Activated CD4-positive, alpha-beta memory T cell treated with anti-CD3 and anti-CD28 coated beads for 36 hours (primary cell): ENCODE measurements around the gene CNNM4. TPM values are rescaled to one million over a fixed set of nuclear protein-coding genes. Genes with fewer than 3 reads are reported as not detected.
A peak's percentile ranks its signal among the peaks of the same experiment; 100 is the strongest.

Experiments used
- CTCF ChIA-PET: fragments of 350-600 bp; sonication (Branson Sonifier 250); formaldehyde crosslinking; loops from one replicate; lab custom pipeline; 2021; ENCODE audit warnings: antibody characterized with exemption, inconsistent platforms; lab: Charles Lee
- POLR2A ChIA-PET: fragments of 350-600 bp; sonication (Branson Sonifier 250); formaldehyde crosslinking; loops from one replicate; lab custom pipeline; 2021; ENCODE audit warnings: antibody characterized with exemption; lab: Charles Lee
- DNase-seq: peaks from one replicate; pipeline ENCODE4 v3.0.0-alpha.2; 2020
- H3K27ac Mint-ChIP-seq: one replicate; pipeline ENCODE4 v1.8.0; 2021; ENCODE audit warnings: mixed read lengths
- H3K27me3 Mint-ChIP-seq: one replicate; pipeline ENCODE4 v1.8.0; 2021; ENCODE audit warnings: mixed read lengths
- H3K36me3 Mint-ChIP-seq: one replicate; pipeline ENCODE4 v1.8.0; 2021; ENCODE audit warnings: mixed read lengths
- H3K4me1 Mint-ChIP-seq: one replicate; pipeline ENCODE4 v1.8.0; 2021; ENCODE audit warnings: low read depth, mixed read lengths
- H3K4me3 Mint-ChIP-seq: one replicate; pipeline ENCODE4 v1.8.0; 2021; ENCODE audit warnings: mild to moderate bottlenecking, mixed read lengths
- H3K9me3 Mint-ChIP-seq: one replicate; pipeline ENCODE4 v1.8.0; 2021; ENCODE audit warnings: mixed read lengths
- intact Hi-C: fragments of 100-400 bp; cut with micrococcal nuclease; formaldehyde crosslinking; loops from one replicate; pipeline ENCODE4 v1.15.1; 2023
- microRNA-seq: library from miRNA; unstranded; fragments of <30 nt; microRNA quantifications from one replicate; pipeline ENCODE4 v1.2.0, GENCODE V29; 2022; ENCODE audit warnings: borderline number of aligned reads, borderline microRNAs expressed, borderline replicate concordance
- total RNA-seq, 2 experiments: library from RNA; stranded (reverse); gene quantifications; one replicate each; pipeline ENCODE4 v1.2.3, GENCODE V29; 2021

CNNM4 gene
- total RNA-seq, 2 experiments from 2014 or later: 7.5 to 8.2 TPM

DNA sequence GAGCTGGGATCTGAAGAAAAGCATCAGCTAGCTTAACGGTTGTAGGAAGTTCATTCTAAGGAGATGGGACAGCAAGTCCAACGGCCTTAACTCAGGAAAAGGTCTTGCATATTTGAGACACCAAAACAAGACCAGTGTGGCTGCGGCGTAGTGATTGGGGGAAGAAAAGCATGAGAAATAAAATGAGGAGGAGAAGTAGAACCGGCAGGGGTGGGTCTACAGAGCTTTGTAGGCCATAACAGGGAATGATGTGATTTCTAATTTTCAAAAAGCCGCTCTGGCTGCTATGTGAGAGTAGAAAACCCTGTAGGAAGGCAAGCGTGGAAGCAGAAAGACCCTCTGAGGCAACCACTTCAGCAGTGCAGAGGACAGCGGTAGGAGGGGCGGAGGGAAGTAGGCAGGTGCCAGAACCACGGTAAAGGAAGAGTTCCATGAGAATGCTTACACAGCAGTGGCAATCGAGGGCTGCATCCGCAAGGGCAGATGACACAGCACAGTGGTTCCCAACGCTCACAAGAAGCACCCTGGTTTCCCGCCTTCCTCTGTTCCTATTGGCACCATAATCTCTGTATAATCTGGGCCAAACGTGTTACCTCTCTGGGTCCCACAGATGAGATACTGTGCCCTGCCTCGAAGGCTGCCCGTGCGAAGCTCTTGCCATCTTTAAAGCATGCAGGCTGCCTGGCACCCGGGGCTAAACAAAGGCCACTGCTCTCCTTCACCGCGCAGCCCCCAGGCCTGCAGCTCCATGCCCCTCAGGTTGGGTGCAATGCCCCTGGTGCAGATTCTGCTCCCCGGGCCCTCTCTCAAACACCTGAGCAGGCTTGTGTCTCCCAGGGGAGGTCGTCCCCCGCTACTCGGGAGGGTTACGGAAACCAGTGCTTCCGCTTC lies 96.3 kb downstream of the CNNM4 start:
- peaks cover 26% of the 10 kb centered on the region for H3K36me3 Mint-ChIP-seq
- POLR2A ChIA-PET: interaction anchor here (1.0 to 3.1 kb wide), 14 partner anchors 9 to 256 kb away, joined by 3 to 21 read pairs (median 6); partner anchors contain the start of genes ANKRD36, CNNM3 and KANSL3

DNA sequence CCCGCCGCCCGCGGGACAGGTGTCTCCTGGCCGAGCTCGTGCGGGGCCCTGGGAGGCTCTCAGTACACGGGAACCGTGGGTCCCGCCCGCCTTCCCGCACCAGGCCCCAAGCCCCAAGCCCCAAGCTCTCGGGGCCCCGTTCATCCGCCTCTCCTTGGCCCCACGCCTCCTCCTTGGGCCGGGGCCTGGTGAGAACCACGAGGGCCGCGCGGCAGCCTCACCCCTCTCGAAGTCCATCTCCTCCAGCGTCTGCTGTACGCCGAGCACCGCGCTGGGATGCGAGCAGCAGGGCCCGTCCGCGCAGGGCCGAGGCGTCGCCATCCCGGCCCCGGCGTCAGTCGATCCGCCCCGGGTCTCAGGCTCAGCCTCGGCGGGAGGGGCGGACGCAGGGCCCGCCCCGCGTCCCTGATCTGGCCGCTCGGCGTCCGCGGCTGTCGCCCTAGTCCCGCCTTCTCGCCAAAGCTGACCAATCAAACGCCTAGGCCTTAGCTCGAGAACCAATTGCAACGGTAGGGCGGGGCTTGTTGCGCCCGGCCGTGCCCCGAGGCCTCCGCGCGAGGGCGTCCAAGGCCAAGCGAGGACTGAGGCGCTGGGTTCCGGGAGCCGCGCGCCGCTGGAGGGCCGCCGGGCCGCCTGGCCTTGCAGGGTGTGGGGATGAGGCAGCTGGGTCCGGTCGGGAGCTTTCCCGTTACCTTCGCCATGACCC lies 97.1 kb downstream of the CNNM4 start, which contains the start of gene ANKRD39:
TSS of gene ANKRD39 (minus strand) at position 350 of the 706 bp plus-strand sequence. CDS start at position 321, 29 bp downstream.
- Mint-ChIP-seq H3K4me3 (peak within 1 kb of the TSS; percentile 93), H3K27ac (peak within 1 kb of the TSS; percentile 84), H3K27me3 (no peaks in the 10 kb centered on the region), H3K9me3 (no peaks in the 10 kb centered on the region), H3K4me1 (peaks cover 43% of the 10 kb centered on the region), H3K36me3 (peaks cover 22% of the 10 kb centered on the region)
- intact Hi-C loops: loop anchor here (1.0 to 5.0 kb wide), 5 partner anchors 17 to 254 kb away; partner anchors contain the start of gene CNNM3
- DNase-seq: peak; percentile 98
- ChIA-PET CTCF (interaction anchor here (0.6 to 8.4 kb wide), 30 partner anchors 10 to 741 kb away, joined by 3 to 192 read pairs (median 10); partner anchors contain the start of genes ANKRD36, CNNM3, KANSL3 and SEMA4C), POLR2A (interaction anchor here (0.6 to 3.1 kb wide), 21 partner anchors 9 to 255 kb away, joined by 3 to 21 read pairs (median 4); partner anchors contain the start of genes ANKRD36, CNNM3 and KANSL3)

More for the DNA sequence above, 96.3 kb downstream of the CNNM4 start:
- peak overlapping the region; percentile 93 for H3K4me3 Mint-ChIP-seq
- peak overlapping the region; percentile 84 for H3K27ac Mint-ChIP-seq
- H3K27me3 Mint-ChIP-seq: no peaks in the 10 kb centered on the region
- H3K9me3 Mint-ChIP-seq: no peaks in the 10 kb centered on the region
- H3K4me1 Mint-ChIP-seq: peaks cover 42% of the 10 kb centered on the region
- intact Hi-C loops: loop anchor here (5.0 kb wide), 1 partner anchor 40 kb away; the partner anchor contains the start of gene CNNM3
- DNase-seq: peak; percentile 65
- CTCF ChIA-PET: interaction anchor here (0.7 to 8.4 kb wide), 31 partner anchors 9 to 740 kb away, joined by 3 to 192 read pairs (median 9); partner anchors contain the start of genes ANKRD36, CNNM3, KANSL3 and SEMA4C

- no peaks in the 10 kb centered on the region for H3K27me3 Mint-ChIP-seq
- peaks cover 42% of the 10 kb centered on the region for H3K4me1 Mint-ChIP-seq
- H3K9me3 Mint-ChIP-seq: no peaks in the 10 kb centered on the region
- CTCF ChIA-PET: interaction anchor here (2.5 to 8.4 kb wide), 3 partner anchors 11 to 253 kb away, joined by 36 to 192 read pairs (median 72); partner anchors contain the start of genes ANKRD36 and SEMA4C
- peak overlapping the region; percentile 48 for H3K4me3 Mint-ChIP-seq
- intact Hi-C loops: loop anchor here (2.0 to 5.0 kb wide), 2 partner anchors 16 to 42 kb away; partner anchors contain the start of gene CNNM3
- H3K36me3 Mint-ChIP-seq: peaks cover 19% of the 10 kb centered on the region
- no peak for DNase-seq
- no peak overlapping the region for H3K27ac Mint-ChIP-seq
- POLR2A ChIA-PET: interaction anchor here (1.4 to 3.1 kb wide), 2 partner anchors 10 to 16 kb away, joined by 4 to 21 read pairs; no protein-coding TSS in a partner anchor
Observed at GRCh38 chr2:96859099-96859649, 98.5 kb downstream of the CNNM4 start.

DNA sequence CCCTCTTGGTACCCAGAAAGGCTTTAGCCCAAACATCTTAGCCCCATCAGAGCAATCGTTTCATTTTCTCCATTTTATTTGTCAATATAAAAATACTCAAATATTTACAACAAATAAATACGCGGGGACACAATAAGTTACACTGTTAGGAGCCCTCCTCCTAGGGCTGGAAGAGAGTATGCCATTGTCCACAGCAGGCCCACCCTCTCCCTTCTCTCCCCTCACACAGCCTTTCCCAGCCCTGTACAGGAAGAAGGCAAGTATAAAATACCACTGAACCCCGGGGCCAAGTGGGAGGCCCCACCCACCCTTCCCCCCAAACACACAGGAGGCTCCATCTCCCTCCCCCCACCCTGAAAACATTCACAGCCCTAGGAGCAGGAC lies 99.0 kb downstream of the CNNM4 start:
- ChIA-PET CTCF (interaction anchor here (1.1 to 8.4 kb wide), 2 partner anchors 9 to 94 kb away, joined by 8 to 192 read pairs; no protein-coding TSS in a partner anchor), POLR2A (no interaction called here)
- no peak for DNase-seq
- peaks cover 42% of the 10 kb centered on the region for H3K4me1 Mint-ChIP-seq
- intact Hi-C loops: loop anchor here (2.0 to 5.0 kb wide), 2 partner anchors 15 to 42 kb away; partner anchors contain the start of gene CNNM3
- H3K27ac Mint-ChIP-seq: no peak overlapping the region
- no peak overlapping the region for H3K4me3 Mint-ChIP-seq
- no peaks in the 10 kb centered on the region for H3K27me3 Mint-ChIP-seq
- no peaks in the 10 kb centered on the region for H3K9me3 Mint-ChIP-seq
- peaks cover 19% of the 10 kb centered on the region for H3K36me3 Mint-ChIP-seq

DNA sequence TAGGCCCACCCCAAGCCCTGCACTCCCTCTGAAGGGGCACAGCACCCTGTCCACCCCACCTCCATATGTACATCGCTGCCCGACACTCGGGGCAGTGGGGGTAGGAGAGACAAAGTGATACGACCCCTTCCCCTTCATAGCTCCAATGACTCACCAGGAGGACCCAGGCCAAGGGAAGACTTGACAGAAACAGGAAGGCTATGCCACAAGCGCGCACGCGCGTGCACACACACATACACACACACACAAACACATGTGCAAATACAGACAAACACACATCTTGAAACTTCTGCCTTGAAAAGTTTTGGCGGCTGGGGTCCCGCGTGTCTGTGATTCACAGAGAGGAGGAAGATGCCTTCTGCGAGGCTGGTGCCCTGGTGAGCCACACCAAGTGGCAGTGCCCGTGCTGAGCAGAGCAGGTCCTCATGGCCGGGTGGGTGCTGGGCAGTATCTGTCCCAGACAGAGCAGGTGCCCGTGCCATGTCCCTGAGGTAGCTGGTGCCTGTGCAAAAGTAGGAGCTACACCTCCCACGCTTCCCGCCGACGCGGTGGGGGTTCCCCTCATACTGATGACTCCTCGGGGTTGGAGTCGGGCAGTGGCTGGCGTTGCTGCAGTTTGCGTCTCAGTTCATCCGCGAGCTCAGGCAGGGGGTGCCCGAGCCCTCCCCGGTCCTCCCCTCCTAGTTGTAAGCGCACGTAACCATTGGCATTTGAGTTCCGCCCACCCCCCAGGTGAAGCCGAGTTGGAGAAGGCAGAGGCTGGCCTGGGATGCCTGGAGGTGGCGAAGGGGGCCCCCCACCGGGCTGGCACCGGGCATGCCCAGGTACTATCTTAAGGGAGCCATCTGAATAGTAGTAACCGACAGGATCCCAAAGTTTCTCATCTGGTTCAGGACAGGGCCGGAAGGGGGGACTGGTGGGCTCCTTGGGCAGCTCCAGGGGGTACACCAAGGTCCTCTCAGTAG lies 99.6 kb downstream of the CNNM4 start:
- H3K27me3 Mint-ChIP-seq: no peaks in the 10 kb centered on the region
- H3K4me1 Mint-ChIP-seq: peaks cover 37% of the 10 kb centered on the region
- no peak overlapping the region for H3K4me3 Mint-ChIP-seq
- peak; percentile 82 for DNase-seq
- no peaks in the 10 kb centered on the region for H3K9me3 Mint-ChIP-seq
- ChIA-PET CTCF (interaction anchor here (1.1 to 8.4 kb wide), 2 partner anchors 8 to 93 kb away, joined by 8 to 192 read pairs; no protein-coding TSS in a partner anchor), POLR2A (no interaction called here)
- H3K27ac Mint-ChIP-seq: peak overlapping the region; percentile 31
- H3K36me3 Mint-ChIP-seq: peaks cover 21% of the 10 kb centered on the region
- intact Hi-C loops: no loop called here

- intact Hi-C loops: no loop called here
- H3K36me3 Mint-ChIP-seq: peaks cover 24% of the 10 kb centered on the region
- no peaks in the 10 kb centered on the region for H3K9me3 Mint-ChIP-seq
- POLR2A ChIA-PET: no interaction called here
- peaks cover 37% of the 10 kb centered on the region for H3K4me1 Mint-ChIP-seq
- no peak for DNase-seq
- H3K27me3 Mint-ChIP-seq: no peaks in the 10 kb centered on the region
- H3K4me3 Mint-ChIP-seq: no peak overlapping the region
- H3K27ac Mint-ChIP-seq: no peak overlapping the region
- CTCF ChIA-PET: interaction anchor here (1.1 to 8.4 kb wide), 2 partner anchors 7 to 93 kb away, joined by 8 to 192 read pairs; no protein-coding TSS in a partner anchor
Observed at GRCh38 chr2:96861074-96861473, 100.4 kb downstream of the CNNM4 start.

Small RNA genes lying within 50 kb of the gene (microRNA-seq; reads per million reads assigned to microRNA genes)
- 3.9 reads per million, percentile 5 among the genes with 10 or more reads in this experiment for gene MIR3127

Other genes starting within 250 kb of the CNNM4 start
- 100 to 1,000 TPM; 260 to 266 TPM for gene ARID5A, start 224.2 kb upstream of the CNNM4 start, total RNA-seq
- gene KANSL3, start 122.6 kb upstream of the CNNM4 start, total RNA-seq: 10 to 100 TPM; 33.7 to 39.4 TPM
- not detected for gene FER1L5, start 118.1 kb upstream of the CNNM4 start, total RNA-seq
- 1 to 10 TPM; 5.7 to 6.1 TPM for gene LMAN2L, start 20.8 kb upstream of the CNNM4 start, total RNA-seq
- gene CNNM3, start 55.4 kb downstream of the CNNM4 start, total RNA-seq: 10 to 100 TPM; 16.3 to 22.2 TPM
- gene ANKRD23, start 83.1 kb downstream of the CNNM4 start, total RNA-seq: 1 to 10 TPM; 5.8 to 7.6 TPM
- gene ANKRD39, start 97.1 kb downstream of the CNNM4 start, total RNA-seq: 10 to 100 TPM; 29.0 to 35.1 TPM
- gene SEMA4C, start 109.2 kb downstream of the CNNM4 start, total RNA-seq: 10 to 100 TPM; 13.9 to 18.8 TPM
- gene FAM178B, start 225.7 kb downstream of the CNNM4 start, total RNA-seq: under 1 TPM in 1 of 2 experiments, not detected in 1; 0.12 TPM